GM23248 (cell line): Measurements from ENCODE around the gene TMEM271. TPM values are rescaled to one million over a fixed set of nuclear protein-coding genes. Genes with fewer than 3 reads are reported as not detected.

Source experiments
- DNase-seq: peaks from one replicate; pipeline ENCODE4 v3.0.0-alpha.2; 2015
- H2AFZ ChIP-seq: fragments of 200-600 bp; sonication (generic); 2 replicates; pipeline ENCODE4 v1.6.1; 2016; ENCODE audit warnings: antibody characterized with exemption
- H3F3A ChIP-seq: fragments of 200-600 bp; sonication (generic); 2 replicates; pipeline ENCODE4 v1.6.1; 2016; ENCODE audit warnings: mild to moderate bottlenecking, antibody characterized with exemption, mixed run types; ENCODE audit not compliant: insufficient read depth
- H3K27ac ChIP-seq: fragments of 200-600 bp; sonication (generic); 2 replicates; pipeline ENCODE4 v1.5.1; 2016; ENCODE audit warnings: mild to moderate bottlenecking
- H3K27me3 ChIP-seq: fragments of 200-600 bp; sonication (generic); replicated peaks from 2 replicates; pipeline ENCODE4 v1.6.1; 2016; ENCODE audit warnings: mild to moderate bottlenecking; ENCODE audit not compliant: insufficient read depth
- H3K36me3 ChIP-seq: fragments of 200-600 bp; sonication (generic); 2 replicates; pipeline ENCODE4 v1.6.1; 2016; ENCODE audit warnings: low read depth, mild to moderate bottlenecking
- H3K4me1 ChIP-seq: fragments of 200-600 bp; sonication (generic); 2 replicates; pipeline ENCODE4 v1.6.1; 2016; ENCODE audit warnings: mild to moderate bottlenecking; ENCODE audit not compliant: insufficient read depth
- H3K4me2 ChIP-seq: fragments of 200-600 bp; sonication (generic); one replicate; pipeline ENCODE4 v1.6.1; 2016; ENCODE audit warnings: mild to moderate bottlenecking; ENCODE audit not compliant: unreplicated experiment
- H3K4me3 ChIP-seq: fragments of 200-600 bp; sonication (generic); 2 replicates; pipeline ENCODE4 v1.5.1; 2016; ENCODE audit warnings: mild to moderate bottlenecking
- H3K79me2 ChIP-seq: fragments of 200-600 bp; sonication (generic); 2 replicates; pipeline ENCODE4 v1.6.1; 2016; ENCODE audit warnings: mild to moderate bottlenecking; ENCODE audit not compliant: insufficient read depth
- H3K9ac ChIP-seq: fragments of 200-600 bp; sonication (generic); 2 replicates; pipeline ENCODE4 v1.6.1; 2016; ENCODE audit warnings: mild to moderate bottlenecking
- H3K9me2 ChIP-seq: fragments of 200-600 bp; sonication (generic); 2 replicates; pipeline ENCODE4 v1.6.1; 2016; ENCODE audit warnings: mixed run types, mild to moderate bottlenecking, moderate library complexity; ENCODE audit not compliant: insufficient read depth
- H3K9me3 ChIP-seq: fragments of 200-600 bp; sonication (generic); one replicate; pipeline ENCODE4 v1.6.1; 2017; ENCODE audit warnings: low read depth
- H4K20me1 ChIP-seq: fragments of 200-600 bp; sonication (generic); 2 replicates; pipeline ENCODE4 v1.6.0; 2016; ENCODE audit not compliant: insufficient read depth
- EZH2 ChIP-seq: fragments of 200-600 bp; sonication (generic); IDR thresholded peaks from 2 replicates; pipeline ENCODE4 v1.6.1; 2018; ENCODE audit warnings: antibody characterized with exemption, mild to moderate bottlenecking; ENCODE audit not compliant: insufficient read depth, poor library complexity, severe bottlenecking
- EZH2phosphoT487 ChIP-seq: fragments of 200-600 bp; sonication (generic); IDR thresholded peaks from 2 replicates; pipeline ENCODE4 v1.6.1; 2018; ENCODE audit warnings: antibody characterized with exemption, moderate library complexity, mild to moderate bottlenecking, low read depth; ENCODE audit not compliant: insufficient read depth
- WGBS, 2 experiments: methylation state at CpG; one replicate each; pipeline ENCODE4 v1.1.6; 2015 to 2017; ENCODE audit warnings: low lambda C conversion rate in 2 of 2, low coverage in 1 of 2; ENCODE audit errors: missing lambda C conversion rate in 2 of 2; 5-methylcytosine and 5-hydroxymethylcytosine counted together
- in situ Hi-C: fragments of 300-500 bp; cut with MboI; formaldehyde crosslinking; loops from 2 replicates; pipeline ENCODE4 v1.15.0; 2020
- polyA plus RNA-seq: library from polyadenylated mRNA; unstranded; fragments of >200 nt; fragmentation: Nextera tagmentation; extraction: Ambion mirVana; gene quantifications from 2 replicates; pipeline ENCODE4 v1.2.1, GENCODE V29; 2016
- total RNA-seq: library from RNA; depleted of rRNA; stranded (reverse); fragments of >200 nt; shearing (Covaris generic); gene quantifications from 2 replicates; pipeline ENCODE4 v1.2.3, GENCODE V29; 2014; rRNA removed

Gene TMEM271
- total RNA-seq (not detected in 2 replicates), polyA plus RNA-seq (not detected in 2 replicates)

- TF ChIP-seq EZH2 = no peak
- TF ChIP-seq EZH2phosphoT487 = no peak
- no peak within 1 kb of the TSS for H3K4me2 ChIP-seq
- no peaks in the 10 kb centered on the region for H3K4me1 ChIP-seq
- H3K27ac ChIP-seq = no peak within 1 kb of the TSS
- in situ Hi-C loops = no loop called here
- H2AFZ ChIP-seq = no peak within 1 kb of the TSS
- no peaks in the 10 kb centered on the region for H3K9me3 ChIP-seq
- H3K9ac ChIP-seq = no peak within 1 kb of the TSS
- H3K36me3 ChIP-seq = no peaks in the 10 kb centered on the region
- peaks cover 63% of the 10 kb centered on the region for H3K27me3 ChIP-seq
- no peaks in the 10 kb centered on the region for H4K20me1 ChIP-seq
- WGBS, 2 experiments = 2 to 3% methylated on average over 8 to 43 of the region's 60 CpGs
- no peaks in the 10 kb centered on the region for H3F3A ChIP-seq
- H3K9me2 ChIP-seq = no peaks in the 10 kb centered on the region
- H3K79me2 ChIP-seq = no peaks in the 10 kb centered on the region
- no peak within 1 kb of the TSS for H3K4me3 ChIP-seq
- no peak for DNase-seq
These were observed at the start of gene TMEM271 for GRCh38 chr4:576245-576821. TSS of gene TMEM271 (minus strand) at chr4:576295. CDS start at chr4:576062, 233 bp downstream.

DNA sequence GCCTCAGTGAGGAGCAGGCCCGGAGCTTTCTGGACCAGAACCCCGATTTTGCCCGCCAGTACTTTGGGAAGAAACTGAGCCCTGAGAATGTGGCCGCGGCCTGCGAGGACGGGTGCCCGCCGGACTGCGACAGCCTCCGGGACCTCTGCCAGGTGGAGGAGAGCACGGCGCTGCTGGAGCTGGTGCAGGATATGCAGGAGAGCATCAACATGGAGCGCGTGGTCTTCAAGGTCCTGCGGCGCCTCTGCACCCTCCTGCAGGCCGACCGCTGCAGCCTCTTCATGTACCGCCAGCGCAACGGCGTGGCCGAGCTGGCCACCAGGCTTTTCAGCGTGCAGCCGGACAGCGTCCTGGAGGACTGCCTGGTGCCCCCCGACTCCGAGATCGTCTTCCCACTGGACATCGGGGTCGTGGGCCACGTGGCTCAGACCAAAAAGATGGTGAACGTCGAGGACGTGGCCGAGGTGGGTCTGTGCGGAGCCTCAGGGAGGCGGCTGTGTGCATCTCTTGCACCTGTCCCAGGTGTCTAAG lies 49.6 kb upstream of the TMEM271 start:
- in situ Hi-C loops = no loop called here
- H3K4me1 ChIP-seq = no peaks in the 10 kb centered on the region
- H3K9ac ChIP-seq = no peak overlapping the region
- H3K27ac ChIP-seq = no peak overlapping the region
- 0 out of 2 replicates have a peak, but pooled peaks cover 9% of the 10 kb centered on the region for H3F3A ChIP-seq
- H3K9me3 ChIP-seq = no peaks in the 10 kb centered on the region
- no peaks in the 10 kb centered on the region for H3K36me3 ChIP-seq
- no peak overlapping the region for H3K4me3 ChIP-seq
- H3K4me2 ChIP-seq = no peak overlapping the region
- TF ChIP-seq EZH2phosphoT487 (no peak), EZH2 (no peak)
- no peaks in the 10 kb centered on the region for H3K79me2 ChIP-seq
- DNase-seq = no peak
- 0 out of 2 replicates have a peak, but pooled peaks cover 8% of the 10 kb centered on the region for H3K27me3 ChIP-seq
- H3K9me2 ChIP-seq = no peaks in the 10 kb centered on the region
- no peak overlapping the region for H2AFZ ChIP-seq
- 74 to 76% methylated on average over 38 to 39 of the region's 39 CpGs for WGBS, 2 experiments
- H4K20me1 ChIP-seq = no peaks in the 10 kb centered on the region

GRCh38 chr4:624705-625590 lies 48.9 kb upstream of the TMEM271 start, which contains the start of gene PDE6B:
TSS of gene PDE6B (plus strand) at chr4:625573. CDS start at chr4:625627, 54 bp downstream.
- DNase-seq = no peak
- WGBS, 2 experiments = 41 to 44% methylated on average over 21 of the region's 21 CpGs
- Histone ChIP-seq H3K9me3 (no peaks in the 10 kb centered on the region), H3K4me2 (no peak within 1 kb of the TSS), H3K79me2 (no peaks in the 10 kb centered on the region), H3K4me3 (no peak within 1 kb of the TSS), H4K20me1 (no peaks in the 10 kb centered on the region), H3K4me1 (no peaks in the 10 kb centered on the region), H3K36me3 (no peaks in the 10 kb centered on the region), H3K9ac (no peak within 1 kb of the TSS), H3F3A (0 out of 2 replicates have a peak, but pooled peaks cover 9% of the 10 kb centered on the region), H3K27ac (no peak within 1 kb of the TSS), H3K27me3 (0 out of 2 replicates have a peak, but pooled peaks cover 8% of the 10 kb centered on the region), H2AFZ (no peak within 1 kb of the TSS), H3K9me2 (no peaks in the 10 kb centered on the region)
- in situ Hi-C loops = no loop called here
- TF ChIP-seq EZH2phosphoT487 = no peak
- no peak for TF ChIP-seq EZH2

- H3K36me3 ChIP-seq = no peaks in the 10 kb centered on the region
- 32 to 40% methylated on average over 18 to 29 of the region's 29 CpGs for WGBS, 2 experiments
- H3K4me1 ChIP-seq = no peaks in the 10 kb centered on the region
- no peak overlapping the region for H3K4me2 ChIP-seq
- H3K27me3 ChIP-seq = 0 out of 2 replicates have a peak, but pooled peaks cover 8% of the 10 kb centered on the region
- H2AFZ ChIP-seq = no peak overlapping the region
- no peak overlapping the region for H3K4me3 ChIP-seq
- 0 out of 2 replicates have a peak, but pooled peaks cover 9% of the 10 kb centered on the region for H3F3A ChIP-seq
- H4K20me1 ChIP-seq = no peaks in the 10 kb centered on the region
- DNase-seq = peak; percentile 13
- no peak for TF ChIP-seq EZH2
- no peak for TF ChIP-seq EZH2phosphoT487
- in situ Hi-C loops = no loop called here
- no peak overlapping the region for H3K9ac ChIP-seq
- no peaks in the 10 kb centered on the region for H3K9me2 ChIP-seq
- no peaks in the 10 kb centered on the region for H3K9me3 ChIP-seq
- no peaks in the 10 kb centered on the region for H3K79me2 ChIP-seq
- H3K27ac ChIP-seq = no peak overlapping the region
These were observed 47.9 kb upstream of the TMEM271 start for GRCh38 chr4:623914-624566.
